Astrocyte of the spinal cord (primary cell): ENCODE measurements around the gene ZNF416.

Experiments used
- DNase-seq: peaks from one replicate; pipeline ENCODE4 v3.0.0; 2011; ENCODE audit warnings: low read depth, low spot score
- H3K4me3 ChIP-seq: 2 replicates; pipeline ENCODE4 v1.5.1; 2011; ENCODE audit warnings: low read depth, mild to moderate bottlenecking, low read length, moderate library complexity
- in situ Hi-C: cut with HindIII; loops from 2 replicates; pipeline ENCODE4 v1.10.0; 2017; ENCODE audit warnings: low sequenced_read_pairs
- TF ChIP-seq, protein P1 (sequence below): IDR thresholded peaks from 2 replicates; pipeline ENCODE4 v1.5.1; 2012; ENCODE audit warnings: low read depth, mild to moderate bottlenecking, low read length, inconsistent platforms

The ZNF416 gene

DNA sequence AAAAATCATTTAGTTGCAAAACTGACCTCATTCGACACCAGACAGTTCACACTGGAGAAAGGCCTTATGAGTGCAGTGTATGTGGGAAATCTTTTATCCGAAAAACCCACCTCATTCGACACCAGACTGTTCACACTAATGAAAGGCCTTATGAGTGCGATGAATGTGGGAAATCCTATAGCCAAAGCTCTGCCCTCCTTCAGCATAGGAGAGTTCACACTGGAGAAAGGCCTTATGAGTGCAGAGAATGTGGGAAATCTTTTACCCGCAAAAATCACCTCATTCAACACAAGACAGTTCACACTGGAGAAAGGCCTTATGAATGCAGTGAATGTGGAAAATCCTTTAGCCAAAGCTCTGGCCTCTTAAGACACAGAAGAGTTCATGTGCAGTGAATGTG is 28.2 kb upstream of the ZNF416 start:
- H3K4me3 ChIP-seq = no peak overlapping the region
- TF ChIP-seq, protein P1, sequence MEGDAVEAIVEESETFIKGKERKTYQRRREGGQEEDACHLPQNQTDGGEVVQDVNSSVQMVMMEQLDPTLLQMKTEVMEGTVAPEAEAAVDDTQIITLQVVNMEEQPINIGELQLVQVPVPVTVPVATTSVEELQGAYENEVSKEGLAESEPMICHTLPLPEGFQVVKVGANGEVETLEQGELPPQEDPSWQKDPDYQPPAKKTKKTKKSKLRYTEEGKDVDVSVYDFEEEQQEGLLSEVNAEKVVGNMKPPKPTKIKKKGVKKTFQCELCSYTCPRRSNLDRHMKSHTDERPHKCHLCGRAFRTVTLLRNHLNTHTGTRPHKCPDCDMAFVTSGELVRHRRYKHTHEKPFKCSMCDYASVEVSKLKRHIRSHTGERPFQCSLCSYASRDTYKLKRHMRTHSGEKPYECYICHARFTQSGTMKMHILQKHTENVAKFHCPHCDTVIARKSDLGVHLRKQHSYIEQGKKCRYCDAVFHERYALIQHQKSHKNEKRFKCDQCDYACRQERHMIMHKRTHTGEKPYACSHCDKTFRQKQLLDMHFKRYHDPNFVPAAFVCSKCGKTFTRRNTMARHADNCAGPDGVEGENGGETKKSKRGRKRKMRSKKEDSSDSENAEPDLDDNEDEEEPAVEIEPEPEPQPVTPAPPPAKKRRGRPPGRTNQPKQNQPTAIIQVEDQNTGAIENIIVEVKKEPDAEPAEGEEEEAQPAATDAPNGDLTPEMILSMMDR = no peak
- DNase-seq = no peak
- in situ Hi-C loops = no loop called here

DNA sequence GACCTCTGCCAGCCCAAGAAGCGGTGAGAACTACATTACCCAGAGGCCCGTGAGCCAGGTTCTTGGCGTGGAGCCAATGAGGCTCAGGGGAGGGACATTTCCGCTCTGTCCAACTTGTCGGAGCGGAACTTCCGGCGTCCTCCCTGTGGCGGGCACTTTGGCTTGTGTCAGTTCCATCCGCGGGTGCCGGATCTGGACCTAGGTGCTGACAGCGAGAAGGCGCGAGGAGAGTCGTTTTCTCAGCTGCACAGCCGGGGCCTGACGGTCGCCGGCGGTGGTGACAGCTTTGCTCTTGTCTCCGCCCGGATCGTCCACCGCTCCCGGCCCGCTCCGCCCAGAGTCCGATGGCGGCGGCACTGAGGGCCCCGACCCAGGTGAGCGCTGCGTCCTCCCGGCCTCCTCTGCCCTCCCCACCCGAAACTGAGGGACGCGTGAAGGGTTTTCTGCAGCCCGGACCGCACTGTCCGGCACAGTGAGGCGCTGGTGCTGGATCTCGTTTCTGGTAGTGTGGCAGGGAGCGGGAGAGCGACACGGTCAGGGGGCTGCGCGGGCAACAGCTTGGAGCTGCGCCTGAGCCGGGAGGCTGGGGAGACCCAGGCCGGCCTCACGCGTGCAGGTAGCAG is 21.2 kb upstream of the ZNF416 start, which contains the start of gene ZNF530:
ZNF530 (plus strand) TSS at position 125 of the 623 bp plus-strand sequence. CDS start 4,461 bp downstream, outside the sequence.
- peak; percentile 90 for DNase-seq
- H3K4me3 ChIP-seq = peak within 1 kb of the TSS; percentile 80
- TF ChIP-seq, protein P1 = no peak
- in situ Hi-C loops = no loop called here

DNA sequence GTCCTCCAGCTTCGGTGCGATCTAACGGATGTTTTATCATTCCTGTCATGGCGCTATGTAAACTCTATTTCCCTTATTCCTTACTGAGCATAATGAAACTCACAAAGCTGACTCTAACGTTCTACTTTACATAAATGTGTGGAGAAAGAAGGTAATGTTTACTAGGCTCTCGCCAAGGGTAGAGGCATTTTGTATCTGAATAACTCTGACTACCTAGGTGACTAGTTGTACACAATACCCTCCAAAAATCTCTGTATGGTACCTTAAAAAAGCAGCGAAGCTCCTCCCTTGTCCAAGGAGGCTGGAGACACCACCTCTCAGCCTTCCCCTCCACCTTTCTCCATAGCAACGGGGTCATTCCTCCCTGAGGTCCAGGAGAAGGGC is 20.7 kb upstream of the ZNF416 start:
- in situ Hi-C loops = no loop called here

DNA sequence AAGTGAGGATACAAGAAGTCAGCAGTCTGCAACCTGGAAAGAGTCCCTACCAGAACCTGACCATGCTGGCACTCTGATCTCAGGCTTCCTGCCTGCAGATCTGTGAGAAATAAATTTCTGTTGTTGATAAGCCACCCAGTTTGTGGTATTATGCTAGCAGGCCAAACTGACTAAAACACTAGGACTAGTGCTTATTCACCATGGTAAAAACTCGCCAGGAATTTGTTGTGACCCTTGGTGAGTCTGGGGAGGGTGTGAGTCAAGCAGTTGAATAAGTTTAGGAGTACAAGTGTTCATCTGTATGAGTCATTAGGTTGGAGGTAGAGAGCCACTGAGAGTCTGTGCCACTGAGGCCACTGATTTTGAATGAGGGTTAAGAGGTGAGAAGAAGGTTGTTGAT is 8.8 kb upstream of the ZNF416 start:
- H3K4me3 ChIP-seq = no peak overlapping the region
- TF ChIP-seq, protein P1 = no peak
- peak; percentile 55 for DNase-seq
- in situ Hi-C loops = no loop called here

More for the DNA sequence above, 20.7 kb upstream of the ZNF416 start:
- no peak for DNase-seq
- TF ChIP-seq, protein P1 = no peak
- peak overlapping the region; percentile 80 for H3K4me3 ChIP-seq

DNA sequence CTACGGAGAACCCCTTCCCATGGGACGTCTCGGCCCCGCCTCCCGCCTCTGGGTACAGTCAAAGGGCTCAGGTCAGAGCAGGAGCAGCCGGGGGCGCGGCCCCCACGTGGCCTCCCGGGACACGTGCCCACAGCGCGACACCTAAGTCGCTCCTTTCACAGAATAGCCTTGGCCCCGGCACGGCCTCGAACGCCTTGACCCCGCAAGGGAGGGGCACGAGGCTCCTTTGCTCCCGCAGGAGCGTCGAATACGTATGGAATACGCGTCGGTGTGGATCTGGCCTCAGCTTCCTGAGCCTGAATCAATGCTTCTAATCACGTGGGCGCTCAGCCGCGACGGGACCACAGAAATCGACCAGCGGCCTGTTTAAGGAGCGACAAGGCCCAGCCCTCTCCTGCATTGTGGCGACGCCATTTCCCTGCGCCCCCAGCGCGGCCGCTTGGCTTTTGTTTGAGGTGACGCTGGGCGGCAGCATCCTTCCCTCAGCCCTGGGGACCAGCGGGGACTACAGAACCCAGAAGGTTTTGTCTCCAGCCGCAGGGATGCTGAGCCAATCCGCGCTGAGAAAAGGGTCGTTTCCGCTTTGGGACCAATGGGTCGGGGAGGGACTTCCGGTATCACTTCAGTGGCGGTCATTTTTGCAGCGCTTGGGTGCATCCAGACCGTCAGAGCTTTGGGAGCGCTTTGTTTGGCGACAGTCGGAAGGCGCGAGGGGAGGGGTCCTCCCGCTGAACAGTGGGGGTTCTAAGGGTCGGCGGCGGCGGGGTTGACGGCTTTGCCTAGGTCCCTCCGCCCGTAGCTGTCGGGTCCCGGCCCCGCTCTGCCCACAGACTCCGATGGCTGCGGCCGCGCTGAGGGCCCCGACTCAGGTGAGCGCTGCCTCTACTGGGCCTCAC is 5.1 kb upstream of the ZNF416 start, which contains the start of gene ZIK1:
ZIK1 (plus strand) TSS at position 625 of the 896 bp plus-strand sequence; CDS start at position 837, 212 bp downstream.
- in situ Hi-C loops = no loop called here
- TF ChIP-seq, protein P1 = no peak
- peak within 1 kb of the TSS; percentile 67 for H3K4me3 ChIP-seq
- peak; percentile 95 for DNase-seq

DNA sequence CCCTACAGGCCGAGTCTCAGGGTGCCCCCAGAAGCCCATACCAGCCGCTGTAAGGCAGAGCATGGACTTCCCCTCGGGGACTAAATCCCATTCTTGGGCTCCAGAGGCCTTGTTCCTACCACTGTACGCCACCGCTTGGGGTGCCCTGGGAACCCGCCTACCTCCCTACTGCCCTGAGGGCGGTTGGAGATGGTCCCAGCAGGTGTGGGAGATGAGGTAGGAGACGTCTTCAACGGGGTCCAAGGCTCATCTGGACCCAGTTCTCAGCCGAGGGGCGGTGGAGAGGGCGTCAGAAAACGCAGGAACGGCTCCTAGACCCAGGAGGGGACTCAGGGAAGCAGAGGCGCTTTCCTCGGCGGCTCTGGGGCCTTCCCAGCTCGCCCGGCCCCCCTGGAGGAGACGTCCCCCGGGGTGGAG is 4.4 kb upstream of the ZNF416 start:
- H3K4me3 ChIP-seq = no peak overlapping the region
- TF ChIP-seq, protein P1 = no peak
- in situ Hi-C loops = no loop called here
- DNase-seq = no peak
